Measurements from ENCODE around the gene SPIRE1. TPM values are rescaled to one million over a fixed set of nuclear protein-coding genes. Genes with fewer than 3 reads are reported as not detected.
"Not testable (repeated sequence)": the region's sequence is repeated elsewhere in the genome, so short reads cannot be mapped to it uniquely, and the experiment has no call there.

The SPIRE1 gene
- total RNA-seq, 6 experiments from 2014 or later = 22.2 to 33.7 (median 28.2) TPM

GRCh38 chr18:12645751-12646203 is 12.1 kb downstream of the SPIRE1 start:
- H3K4me1 Mint-ChIP-seq (ENCODE audit: low read depth) = peaks cover 48% of the 10 kb centered on the region
- no peak for TF ChIP-seq CTCF (IDR thresholded peaks at IDR 0.05)
- DNase-seq = no peak

GRCh38 chr18:12645254-12645653 is 12.7 kb downstream of the SPIRE1 start:
- Mint-ChIP-seq H3K9me3 (no peaks in the 10 kb centered on the region), H3K27me3 (ENCODE audit: insufficient read depth) (peaks cover under 1% of the 10 kb centered on the region; the same call in 1 of the 2 replicates), H3K27ac (peak overlapping the region; percentile 8), H3K4me1 (ENCODE audit: low read depth) (peaks cover 53% of the 10 kb centered on the region), H3K36me3 (ENCODE audit: low read depth) (no peaks in the 10 kb centered on the region; the same call in none of the 2 replicates), H3K4me3 (no peak overlapping the region)
- DNase-seq = no peak
- TF ChIP-seq CTCF (IDR thresholded peaks at IDR 0.05) = no peak

More at GRCh38 chr18:12645751-12646203, 12.1 kb downstream of the SPIRE1 start:
- Mint-ChIP-seq H3K9me3 (no peaks in the 10 kb centered on the region), H3K4me3 (no peak overlapping the region), H3K27ac (peak overlapping the region; percentile 8; the same call in 1 of the 2 replicates), H3K27me3 (ENCODE audit: insufficient read depth) (no peaks in the 10 kb centered on the region; the same call in 1 of the 2 replicates), H3K36me3 (ENCODE audit: low read depth) (no peaks in the 10 kb centered on the region; the same call in none of the 2 replicates)

GRCh38 chr18:12643756-12644155 is 14.2 kb downstream of the SPIRE1 start:
- H3K27ac Mint-ChIP-seq = peak overlapping the region; percentile 48
- H3K9me3 Mint-ChIP-seq; DNase-seq; H3K27me3 Mint-ChIP-seq (ENCODE audit: insufficient read depth); H3K4me3 Mint-ChIP-seq; H3K36me3 Mint-ChIP-seq (ENCODE audit: low read depth): not testable (repeated sequence)
- peaks cover 59% of the 10 kb centered on the region for H3K4me1 Mint-ChIP-seq (ENCODE audit: low read depth)

- Mint-ChIP-seq H3K9me3 (no peaks in the 10 kb centered on the region), H3K27ac (peak overlapping the region; percentile 84), H3K4me1 (ENCODE audit: low read depth) (peaks cover 83% of the 10 kb centered on the region), H3K27me3 (ENCODE audit: insufficient read depth) (peaks cover 1% of the 10 kb centered on the region; the same call in 1 of the 2 replicates), H3K36me3 (ENCODE audit: low read depth) (peaks cover 4% of the 10 kb centered on the region), H3K4me3 (peak overlapping the region; percentile 69)
- no peak; the same call in none of the 2 replicates for TF ChIP-seq CTCF (IDR thresholded peaks at IDR 0.05)
- no peak for DNase-seq
Measured at GRCh38 chr18:12640881-12641200, 17.1 kb downstream of the SPIRE1 start.

- H3K36me3 Mint-ChIP-seq (ENCODE audit: low read depth) = peaks cover 4% of the 10 kb centered on the region
- no peak; the same call in 1 of the 2 replicates for TF ChIP-seq CTCF (IDR thresholded peaks at IDR 0.05)
- H3K9me3 Mint-ChIP-seq = no peaks in the 10 kb centered on the region
- H3K27ac Mint-ChIP-seq = peak overlapping the region; percentile 84
- peaks cover 1% of the 10 kb centered on the region; the same call in 1 of the 2 replicates for H3K27me3 Mint-ChIP-seq (ENCODE audit: insufficient read depth)
- peak; percentile 77 for DNase-seq
- H3K4me3 Mint-ChIP-seq = peak overlapping the region; percentile 69
- peaks cover 77% of the 10 kb centered on the region for H3K4me1 Mint-ChIP-seq (ENCODE audit: low read depth)
Measured at GRCh38 chr18:12639990-12640880, 17.7 kb downstream of the SPIRE1 start.

- H3K4me1 Mint-ChIP-seq (ENCODE audit: low read depth) = peaks cover 61% of the 10 kb centered on the region
- DNase-seq = no peak
- H3K9me3 Mint-ChIP-seq = no peaks in the 10 kb centered on the region
- peak overlapping the region; percentile 4; the same call in 1 of the 2 replicates for H3K4me3 Mint-ChIP-seq
- H3K27me3 Mint-ChIP-seq (ENCODE audit: insufficient read depth) = peaks cover 1% of the 10 kb centered on the region; the same call in 1 of the 2 replicates
- peak overlapping the region; percentile 90 for H3K27ac Mint-ChIP-seq
- TF ChIP-seq CTCF (IDR thresholded peaks at IDR 0.05) = no peak
- peaks cover 4% of the 10 kb centered on the region for H3K36me3 Mint-ChIP-seq (ENCODE audit: low read depth)
Measured at GRCh38 chr18:12638644-12639124, 19.2 kb downstream of the SPIRE1 start.
